GM19351 (cell line): ENCODE results near the gene AKAP8L.

ENCODE experiments used
- ATAC-seq: cut with Tn5 transposase; IDR thresholded peaks from one replicate; pipeline ENCODE4 v1.9.1; 2021; ENCODE audit warnings: mild to moderate bottlenecking, moderate library complexity; ENCODE audit not compliant: unreplicated experiment

Gene AKAP8L

GRCh38 chr19:15418579-15419412 is at the start of gene AKAP8L:
TSS of gene AKAP8L (minus strand) at chr19:15418988. CDS start at chr19:15418923, 65 bp downstream.
- peak; percentile 95 for ATAC-seq

- no peak for ATAC-seq
Measured at GRCh38 chr19:15467734-15468214, 49.0 kb upstream of the AKAP8L start.

GRCh38 chr19:15466851-15467733 is 48.3 kb upstream of the AKAP8L start:
- ATAC-seq: no peak

GRCh38 chr19:15464394-15465385 is 45.9 kb upstream of the AKAP8L start, which contains the start of gene RASAL3:
TSS of gene RASAL3 (minus strand) at chr19:15464544. CDS start at chr19:15464358, 186 bp downstream.
- ATAC-seq: no peak

GRCh38 chr19:15463861-15464371 is 45.1 kb upstream of the AKAP8L start:
- peak; percentile 58 for ATAC-seq

GRCh38 chr19:15461694-15462093 is 42.9 kb upstream of the AKAP8L start:
- no peak for ATAC-seq

GRCh38 chr19:15457701-15458484 is 39.1 kb upstream of the AKAP8L start:
- ATAC-seq: no peak

- no peak for ATAC-seq
Measured at GRCh38 chr19:15456871-15457700, 38.3 kb upstream of the AKAP8L start.

- no peak for ATAC-seq
Measured at GRCh38 chr19:15456441-15456840, 37.7 kb upstream of the AKAP8L start.

- no peak for ATAC-seq
Measured at GRCh38 chr19:15455996-15456395, 37.2 kb upstream of the AKAP8L start.

- ATAC-seq: no peak
Measured at GRCh38 chr19:15453906-15454860, 35.4 kb upstream of the AKAP8L start.

- no peak for ATAC-seq
Measured at GRCh38 chr19:15453091-15453578, 34.3 kb upstream of the AKAP8L start.

GRCh38 chr19:15452111-15453047 is 33.6 kb upstream of the AKAP8L start:
- no peak for ATAC-seq

- ATAC-seq: no peak
Measured at GRCh38 chr19:15450528-15450890, 31.7 kb upstream of the AKAP8L start.

- ATAC-seq: peak; percentile 37
Measured at GRCh38 chr19:15449620-15450527, 31.1 kb upstream of the AKAP8L start, which contains the start of gene WIZ. TSS of gene WIZ (minus strand) at chr19:15449956. CDS start at chr19:15448307, 1,649 bp downstream.
